HEK293T (cell line): ENCODE measurements around the gene CELF4.

Experiments used
- CTCF ChIA-PET: fragments of 350-600 bp; formaldehyde crosslinking; extraction: SDS; loops from one replicate; lab custom pipeline; 2021; ENCODE audit warnings: antibody characterized with exemption, inconsistent platforms; lab: Yijun Ruan, JAX
- POLR2A ChIA-PET: fragments of 350-600 bp; formaldehyde crosslinking; extraction: SDS; loops from one replicate; lab custom pipeline; 2020; ENCODE audit warnings: antibody characterized with exemption, inconsistent platforms; lab: Yijun Ruan, JAX
- DNase-seq: peaks from one replicate; pipeline ENCODE4 v3.0.0; 2012; ENCODE audit warnings: mixed read lengths; ENCODE audit errors: extremely low spot score
- ARNT ChIP-seq: fragments of 450-650 bp; IDR thresholded peaks from 2 replicates; pipeline ENCODE4 v1.6.1; 2017; ENCODE audit warnings: mild to moderate bottlenecking
- BHLHE40 ChIP-seq: fragments of 450-650 bp; IDR thresholded peaks from 2 replicates; pipeline ENCODE4 v1.6.1; 2016; ENCODE audit warnings: mild to moderate bottlenecking, moderate library complexity, borderline replicate concordance
- CTBP1 ChIP-seq: fragments of 450-650 bp; IDR thresholded peaks from 2 replicates; pipeline ENCODE4 v1.6.1; 2016; ENCODE audit warnings: borderline replicate concordance
- ELF4 ChIP-seq: fragments of 450-650 bp; IDR thresholded peaks from 2 replicates; pipeline ENCODE4 v1.6.1; 2017; ENCODE audit warnings: antibody characterized with exemption
- FOXA1 ChIP-seq: fragments of 450-650 bp; IDR thresholded peaks from 2 replicates; pipeline ENCODE4 v1.6.1; 2016; ENCODE audit warnings: mild to moderate bottlenecking
- FOXK2 ChIP-seq: fragments of 450-650 bp; IDR thresholded peaks from 2 replicates; pipeline ENCODE4 v1.6.1; 2016; ENCODE audit warnings: mild to moderate bottlenecking
- FOXM1 ChIP-seq: fragments of 450-650 bp; IDR thresholded peaks from 2 replicates; pipeline ENCODE4 v1.6.1; 2017; ENCODE audit warnings: mild to moderate bottlenecking, borderline replicate concordance
- HDGF ChIP-seq: fragments of 450-650 bp; IDR thresholded peaks from 2 replicates; pipeline ENCODE4 v1.6.1; 2017; ENCODE audit warnings: antibody characterized with exemption, borderline replicate concordance
- L3MBTL2 ChIP-seq: fragments of 450-650 bp; conservative IDR thresholded peaks from 2 replicates; pipeline ENCODE4 v1.6.1; 2016; ENCODE audit warnings: mild to moderate bottlenecking
- LEF1 ChIP-seq: fragments of 450-650 bp; IDR thresholded peaks from 2 replicates; pipeline ENCODE4 v1.6.1; 2017; ENCODE audit warnings: mild to moderate bottlenecking, borderline replicate concordance
- NFRKB ChIP-seq: fragments of 450-650 bp; IDR thresholded peaks from 2 replicates; pipeline ENCODE4 v1.6.1; 2016; ENCODE audit warnings: mild to moderate bottlenecking, moderate library complexity
- PKNOX1 ChIP-seq: fragments of 450-650 bp; IDR thresholded peaks from 2 replicates; pipeline ENCODE4 v1.6.1; 2016
- SP1 ChIP-seq: fragments of 450-650 bp; IDR thresholded peaks from 2 replicates; pipeline ENCODE4 v1.6.1; 2017
- SUZ12 ChIP-seq: fragments of 450-650 bp; IDR thresholded peaks from 2 replicates; pipeline ENCODE4 v1.6.1; 2016; ENCODE audit warnings: mild to moderate bottlenecking
- TARDBP ChIP-seq: fragments of 450-650 bp; IDR thresholded peaks from 2 replicates; pipeline ENCODE4 v1.6.1; 2016
- ZNF384 ChIP-seq: fragments of 450-650 bp; IDR thresholded peaks from 2 replicates; pipeline ENCODE4 v1.6.1; 2016

CELF4 gene

GRCh38 chr18:37316468-37316867, 249.1 kb downstream of the CELF4 start:
- DNase-seq: no peak
- ChIA-PET POLR2A (no interaction called here), CTCF (interaction anchor here (2.4 kb wide), 1 partner anchor 27 kb away, joined by 9 read pairs; no protein-coding TSS in a partner anchor)
- TF ChIP-seq BHLHE40: no peak
- no peak for TF ChIP-seq ELF4
- no peak for TF ChIP-seq FOXA1
- TF ChIP-seq ZNF384: no peak
- no peak for TF ChIP-seq LEF1
- no peak for TF ChIP-seq SP1
- TF ChIP-seq CTBP1: no peak
- no peak for TF ChIP-seq ARNT
- no peak for TF ChIP-seq FOXM1
- TF ChIP-seq NFRKB: no peak
- no peak for TF ChIP-seq L3MBTL2
- no peak for TF ChIP-seq HDGF
- no peak for TF ChIP-seq SUZ12
- no peak for TF ChIP-seq PKNOX1
- TF ChIP-seq FOXK2: no peak
- no peak for TF ChIP-seq TARDBP

- TF ChIP-seq TARDBP: no peak
- no peak for TF ChIP-seq PKNOX1
- DNase-seq: no peak
- CTCF ChIA-PET: interaction anchor here (0.6 to 2.4 kb wide), 2 partner anchors 21 to 27 kb away, joined by 3 to 9 read pairs; no protein-coding TSS in a partner anchor
- POLR2A ChIA-PET: no interaction called here
Measured at GRCh38 chr18:37315935-37316334, 249.7 kb downstream of the CELF4 start.

GRCh38 chr18:37314534-37314933, 251.1 kb downstream of the CELF4 start:
- ChIA-PET CTCF (interaction anchor here (0.8 to 1.2 kb wide), 3 partner anchors 14 to 464 kb away, joined by 3 to 4 read pairs (median 3); no protein-coding TSS in a partner anchor), POLR2A (no interaction called here)
- TF ChIP-seq SP1 (no peak), PKNOX1 (no peak), CTBP1 (no peak), FOXM1 (no peak), FOXK2 (no peak), FOXA1 (no peak), LEF1 (no peak), ZNF384 (no peak), ELF4 (no peak), NFRKB (no peak), TARDBP (no peak), BHLHE40 (no peak), SUZ12 (no peak), ARNT (no peak), HDGF (no peak)
- no peak for DNase-seq

- CTCF ChIA-PET: interaction anchor here (6.7 kb wide), 1 partner anchor 9 kb away, joined by 32 read pairs; no protein-coding TSS in a partner anchor
- TF ChIP-seq PKNOX1 (no peak), HDGF (no peak), TARDBP (no peak), ZNF384 (no peak), CTBP1 (no peak), FOXA1 (no peak)
- DNase-seq: no peak
- POLR2A ChIA-PET: no interaction called here
Measured at GRCh38 chr18:37313624-37314023, 252.0 kb downstream of the CELF4 start.

GRCh38 chr18:37309861-37310260, 255.7 kb downstream of the CELF4 start:
- POLR2A ChIA-PET: no interaction called here
- CTCF ChIA-PET: interaction anchor here (6.7 kb wide), 1 partner anchor 13 kb away, joined by 32 read pairs; no protein-coding TSS in a partner anchor
- TF ChIP-seq NFRKB (no peak), CTBP1 (no peak), SUZ12 (no peak), BHLHE40 (no peak), FOXK2 (no peak), ZNF384 (no peak), PKNOX1 (no peak; the same call in 1 of the 2 replicates), SP1 (no peak), ELF4 (no peak), TARDBP (no peak), ARNT (no peak)
- no peak for DNase-seq

GRCh38 chr18:37309059-37309458, 256.5 kb downstream of the CELF4 start:
- CTCF ChIA-PET: interaction anchor here (6.7 kb wide), 1 partner anchor 13 kb away, joined by 32 read pairs; no protein-coding TSS in a partner anchor
- no peak for DNase-seq
- no peak for TF ChIP-seq FOXA1
- TF ChIP-seq SP1: no peak
- TF ChIP-seq PKNOX1: no peak
- no peak for TF ChIP-seq FOXK2
- TF ChIP-seq ELF4: no peak
- TF ChIP-seq FOXM1: no peak
- no peak for TF ChIP-seq CTBP1
- no peak for TF ChIP-seq LEF1
- TF ChIP-seq TARDBP: no peak
- no peak for TF ChIP-seq NFRKB
- no peak for TF ChIP-seq HDGF

More at GRCh38 chr18:37309059-37309458, 256.5 kb downstream of the CELF4 start:
- POLR2A ChIA-PET: no interaction called here
